NCI-H1436 treated with DMSO at 0.1 percent for 48 hours (cell line): ENCODE data around the gene TCTN1.
"Not testable (repeated sequence)": the region's sequence is repeated elsewhere in the genome, so short reads cannot be mapped to it uniquely, and the experiment has no call there.

Experiments
- DNase-seq: peaks from one replicate; lab custom pipeline; 2025; lab: John Stamatoyannopoulos, UW

TCTN1 gene

GRCh38 chr12:110638796-110639195 lies 24.9 kb downstream of the TCTN1 start:
- no peak for DNase-seq

GRCh38 chr12:110639336-110640141 lies 25.6 kb downstream of the TCTN1 start:
- DNase-seq = no peak

GRCh38 chr12:110640275-110641025 lies 26.5 kb downstream of the TCTN1 start:
- no peak for DNase-seq

- no peak for DNase-seq
These were observed 27.6 kb downstream of the TCTN1 start for GRCh38 chr12:110641521-110641920.

GRCh38 chr12:110647631-110648040 lies 33.7 kb downstream of the TCTN1 start:
- DNase-seq = no peak

GRCh38 chr12:110649341-110649847 lies 35.5 kb downstream of the TCTN1 start:
- no peak for DNase-seq

GRCh38 chr12:110654238-110654637 lies 40.3 kb downstream of the TCTN1 start:
- not testable (repeated sequence) for DNase-seq

GRCh38 chr12:110656071-110656655 lies 42.2 kb downstream of the TCTN1 start:
- no peak for DNase-seq

- DNase-seq = no peak
These were observed 43.8 kb downstream of the TCTN1 start for GRCh38 chr12:110657747-110658146.

GRCh38 chr12:110658242-110658641 lies 44.3 kb downstream of the TCTN1 start:
- DNase-seq = no peak

- no peak for DNase-seq
These were observed 44.9 kb downstream of the TCTN1 start for GRCh38 chr12:110658878-110659277.

- DNase-seq = no peak
These were observed 47.5 kb downstream of the TCTN1 start for GRCh38 chr12:110661337-110661972.

- DNase-seq = no peak
These were observed 53.0 kb downstream of the TCTN1 start for GRCh38 chr12:110666892-110667291.

GRCh38 chr12:110667671-110668070 lies 53.7 kb downstream of the TCTN1 start:
- DNase-seq = no peak

- no peak for DNase-seq
These were observed 54.7 kb downstream of the TCTN1 start for GRCh38 chr12:110668480-110669192.

- no peak for DNase-seq
These were observed 55.2 kb downstream of the TCTN1 start for GRCh38 chr12:110669193-110669502.

- no peak for DNase-seq
These were observed 56.3 kb downstream of the TCTN1 start for GRCh38 chr12:110670161-110670701.

GRCh38 chr12:110676171-110676570 lies 62.2 kb downstream of the TCTN1 start:
- DNase-seq = no peak

- no peak for DNase-seq
These were observed 63.4 kb downstream of the TCTN1 start for GRCh38 chr12:110677206-110677911.

GRCh38 chr12:110677982-110678381 lies 64.1 kb downstream of the TCTN1 start:
- DNase-seq = no peak

- no peak for DNase-seq
These were observed 65.3 kb downstream of the TCTN1 start for GRCh38 chr12:110679201-110679600.
